NB4 (cell line): ENCODE results near the gene LCAT.

ENCODE experiments used
- POLR2A ChIP-seq: IDR thresholded peaks from 2 replicates; pipeline ENCODE4 v1.6.1; 2011; ENCODE audit warnings: mild to moderate bottlenecking; ENCODE audit not compliant: insufficient read length; ENCODE audit errors: extremely low read depth
- TF ChIP-seq, protein P1 (sequence below): IDR thresholded peaks from one replicate; pipeline ENCODE4 v1.5.1; 2012; ENCODE audit warnings: low read depth, low read length
- TF ChIP-seq, protein P2 (sequence below): IDR thresholded peaks from 2 replicates; pipeline ENCODE4 v1.6.1; 2011; ENCODE audit warnings: low read depth, low read length

DNA sequence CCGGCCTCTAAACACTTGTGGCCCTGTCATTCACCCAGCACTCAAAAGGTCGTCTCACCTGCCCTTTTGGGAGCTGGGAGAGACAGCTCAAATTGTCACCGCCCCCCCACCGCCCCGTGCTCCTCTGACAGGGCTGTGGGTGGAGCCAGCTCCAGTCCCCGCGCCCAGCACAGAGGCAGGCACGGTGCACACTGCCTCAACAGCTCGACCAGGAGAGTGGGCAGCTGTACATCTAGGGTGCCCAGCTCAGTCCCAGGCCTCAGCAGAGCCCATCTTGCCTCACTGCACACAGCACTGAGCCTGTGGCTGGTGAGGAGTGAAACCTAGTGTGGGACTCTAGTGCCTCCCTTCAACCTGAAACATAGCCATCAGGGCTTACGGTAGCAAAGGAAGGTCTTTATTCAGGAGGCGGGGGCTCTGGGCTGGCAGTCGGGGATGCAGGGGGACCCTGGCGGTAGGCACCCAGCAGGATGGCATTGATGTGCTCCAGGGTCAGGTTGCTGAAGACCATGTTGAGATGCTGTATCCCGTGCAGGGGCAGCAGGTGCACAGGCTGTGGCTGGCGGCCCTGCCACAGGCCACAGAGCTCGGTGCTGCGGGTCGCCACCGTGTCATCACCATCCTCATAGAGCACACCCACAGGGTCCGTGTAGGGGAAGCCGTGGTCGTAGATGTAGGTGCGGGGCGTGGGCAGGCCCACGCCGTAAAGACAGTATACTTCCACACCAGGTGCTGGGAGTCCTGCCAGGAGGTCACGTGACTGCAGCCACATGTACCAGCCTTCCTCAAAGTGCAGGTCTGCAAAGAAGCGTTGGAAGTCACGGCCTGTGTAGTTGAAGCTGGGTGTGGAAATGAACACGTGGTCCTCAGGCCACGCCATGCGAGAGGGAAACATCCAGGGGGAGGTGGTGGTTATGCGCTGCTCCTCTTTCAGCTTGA, 4.1 kb downstream of the LCAT start:
- TF ChIP-seq, protein P1, sequence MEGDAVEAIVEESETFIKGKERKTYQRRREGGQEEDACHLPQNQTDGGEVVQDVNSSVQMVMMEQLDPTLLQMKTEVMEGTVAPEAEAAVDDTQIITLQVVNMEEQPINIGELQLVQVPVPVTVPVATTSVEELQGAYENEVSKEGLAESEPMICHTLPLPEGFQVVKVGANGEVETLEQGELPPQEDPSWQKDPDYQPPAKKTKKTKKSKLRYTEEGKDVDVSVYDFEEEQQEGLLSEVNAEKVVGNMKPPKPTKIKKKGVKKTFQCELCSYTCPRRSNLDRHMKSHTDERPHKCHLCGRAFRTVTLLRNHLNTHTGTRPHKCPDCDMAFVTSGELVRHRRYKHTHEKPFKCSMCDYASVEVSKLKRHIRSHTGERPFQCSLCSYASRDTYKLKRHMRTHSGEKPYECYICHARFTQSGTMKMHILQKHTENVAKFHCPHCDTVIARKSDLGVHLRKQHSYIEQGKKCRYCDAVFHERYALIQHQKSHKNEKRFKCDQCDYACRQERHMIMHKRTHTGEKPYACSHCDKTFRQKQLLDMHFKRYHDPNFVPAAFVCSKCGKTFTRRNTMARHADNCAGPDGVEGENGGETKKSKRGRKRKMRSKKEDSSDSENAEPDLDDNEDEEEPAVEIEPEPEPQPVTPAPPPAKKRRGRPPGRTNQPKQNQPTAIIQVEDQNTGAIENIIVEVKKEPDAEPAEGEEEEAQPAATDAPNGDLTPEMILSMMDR: no peak
- TF ChIP-seq POLR2A: no peak
- TF ChIP-seq, protein P2, sequence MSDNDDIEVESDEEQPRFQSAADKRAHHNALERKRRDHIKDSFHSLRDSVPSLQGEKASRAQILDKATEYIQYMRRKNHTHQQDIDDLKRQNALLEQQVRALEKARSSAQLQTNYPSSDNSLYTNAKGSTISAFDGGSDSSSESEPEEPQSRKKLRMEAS: no peak
